GM18873 (cell line): ENCODE results near the gene HOXB9.

Source experiments
- ATAC-seq: cut with Tn5 transposase; IDR thresholded peaks from one replicate; pipeline ENCODE4 v1.9.1; 2021; ENCODE audit warnings: mild to moderate bottlenecking, moderate library complexity, moderate number of reproducible peaks; ENCODE audit not compliant: unreplicated experiment, low FRiP score

The HOXB9 gene

GRCh38 chr17:48626245-48627117 lies at the start of gene HOXB9:
Gene HOXB9 (minus strand): TSS chr17:48626358. CDS start chr17:48626269, 89 bp downstream.
- no peak for ATAC-seq

- no peak for ATAC-seq
Measured at GRCh38 chr17:48672340-48672739, 46.2 kb upstream of the HOXB9 start.

DNA sequence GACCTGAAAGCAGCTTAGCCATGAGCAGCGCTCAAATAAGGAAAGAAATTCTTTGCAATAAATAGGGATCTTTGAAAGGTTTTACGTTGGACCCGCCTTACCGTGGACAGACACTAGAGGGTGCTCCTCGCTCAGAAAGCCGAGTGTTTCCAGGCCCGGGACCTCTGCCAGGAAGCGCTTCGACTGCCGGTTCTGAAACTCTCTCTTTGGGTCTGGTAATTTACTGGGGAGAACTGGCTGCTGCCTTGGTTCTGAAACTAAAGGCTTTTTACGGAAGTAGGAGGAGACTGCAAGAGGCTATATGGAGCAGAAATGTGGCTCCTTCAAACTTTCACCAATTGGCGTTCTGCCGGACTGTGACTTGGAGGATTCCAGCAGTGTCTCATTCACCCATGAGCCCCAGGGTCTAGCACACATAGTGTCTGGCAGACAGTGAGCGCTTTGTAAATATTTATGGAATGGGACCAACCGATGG lies 45.6 kb upstream of the HOXB9 start:
- ATAC-seq: no peak

- ATAC-seq: no peak
Measured at GRCh38 chr17:48663134-48663924, 37.2 kb upstream of the HOXB9 start.

DNA sequence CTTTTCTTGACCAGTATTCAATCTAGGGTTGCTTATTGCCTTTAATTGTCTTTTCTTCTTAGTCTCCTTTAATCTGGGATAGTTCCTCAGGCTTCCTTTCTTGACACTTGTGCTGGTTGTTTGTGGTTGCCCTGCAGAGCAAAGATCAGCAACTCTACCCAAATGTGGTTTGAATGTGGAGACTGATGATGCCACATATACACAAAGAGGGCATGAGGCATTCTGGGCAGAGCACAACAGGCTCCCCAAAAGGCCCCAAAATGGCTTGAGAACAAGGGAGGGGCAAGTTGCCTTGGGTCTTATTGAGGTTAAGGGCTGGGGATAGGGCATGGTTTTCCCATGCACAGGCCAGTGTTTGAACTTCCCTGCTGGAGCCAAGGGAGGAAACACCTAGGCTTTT lies 29.8 kb upstream of the HOXB9 start:
- ATAC-seq: no peak

DNA sequence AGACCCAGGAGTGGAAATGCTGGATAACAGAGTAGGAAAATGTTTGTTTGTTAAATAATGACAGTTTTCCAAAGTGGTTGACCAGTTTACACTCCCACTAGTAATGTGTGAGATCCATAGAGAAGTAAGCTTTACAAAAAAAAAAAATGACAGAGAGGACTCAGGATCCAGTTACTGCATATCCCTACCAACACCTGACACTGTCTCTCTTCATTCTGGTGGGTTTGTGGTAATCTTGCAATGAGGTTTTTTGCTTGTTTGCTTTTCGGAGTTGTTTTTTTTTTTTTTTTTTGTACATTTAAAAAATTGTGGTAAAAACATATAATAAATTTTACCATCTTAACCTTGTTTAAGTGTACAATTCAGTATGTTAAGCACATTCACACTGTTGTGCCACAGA lies 23.6 kb upstream of the HOXB9 start:
- ATAC-seq: no peak

- no peak for ATAC-seq
Measured at GRCh38 chr17:48647963-48648245, 21.7 kb upstream of the HOXB9 start.

- no peak for ATAC-seq
Measured at GRCh38 chr17:48647103-48647962, 21.2 kb upstream of the HOXB9 start.

DNA sequence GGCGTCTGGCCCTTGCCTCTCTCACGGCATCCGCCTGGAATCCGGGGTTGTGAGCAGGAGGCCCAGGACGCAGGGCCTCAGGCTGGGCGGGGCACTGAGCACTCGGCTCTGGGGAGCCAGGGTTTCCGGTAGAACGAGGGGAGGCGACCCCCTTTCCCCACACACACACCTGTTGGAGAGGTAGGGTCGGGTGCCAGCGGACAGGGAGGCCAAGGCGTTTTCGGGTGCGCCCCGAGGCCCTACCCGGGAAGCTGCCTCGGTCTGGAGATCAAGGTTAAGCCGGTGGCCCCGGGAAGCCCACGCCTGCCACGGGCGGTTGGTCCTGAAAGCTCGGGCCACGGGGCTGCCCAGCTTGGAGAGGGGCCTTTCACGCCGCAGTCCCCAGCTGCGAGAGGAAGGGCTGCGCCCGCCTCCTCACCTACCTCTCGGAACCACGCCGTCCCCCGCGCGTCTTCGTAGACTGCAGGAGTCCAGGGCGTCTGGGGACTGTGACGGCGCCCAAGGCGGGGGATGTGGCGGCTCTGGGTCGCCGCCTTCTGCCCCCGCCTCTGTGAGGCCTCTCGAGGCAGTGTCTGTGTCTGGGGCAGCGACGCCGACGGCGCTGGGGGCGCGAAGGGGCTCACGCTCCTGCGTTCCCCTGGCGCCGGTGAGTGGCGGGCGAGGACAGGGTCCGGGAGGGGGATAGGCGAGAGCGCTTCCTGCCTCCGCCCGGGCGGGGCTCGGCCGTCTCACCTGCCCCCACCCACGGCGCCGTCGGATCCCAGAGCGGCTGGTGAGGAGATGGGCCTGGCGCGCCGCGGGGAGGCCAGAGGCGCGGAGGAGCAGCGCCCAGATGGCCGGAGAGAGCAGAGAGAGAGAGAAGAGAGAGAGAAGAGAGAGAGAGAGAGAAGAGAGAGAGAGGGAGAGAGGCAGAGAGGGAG lies 20.3 kb upstream of the HOXB9 start:
- ATAC-seq: no peak

- ATAC-seq: no peak
Measured at GRCh38 chr17:48645639-48646182, 19.6 kb upstream of the HOXB9 start.

GRCh38 chr17:48644910-48645557 lies 18.9 kb upstream of the HOXB9 start:
- no peak for ATAC-seq

DNA sequence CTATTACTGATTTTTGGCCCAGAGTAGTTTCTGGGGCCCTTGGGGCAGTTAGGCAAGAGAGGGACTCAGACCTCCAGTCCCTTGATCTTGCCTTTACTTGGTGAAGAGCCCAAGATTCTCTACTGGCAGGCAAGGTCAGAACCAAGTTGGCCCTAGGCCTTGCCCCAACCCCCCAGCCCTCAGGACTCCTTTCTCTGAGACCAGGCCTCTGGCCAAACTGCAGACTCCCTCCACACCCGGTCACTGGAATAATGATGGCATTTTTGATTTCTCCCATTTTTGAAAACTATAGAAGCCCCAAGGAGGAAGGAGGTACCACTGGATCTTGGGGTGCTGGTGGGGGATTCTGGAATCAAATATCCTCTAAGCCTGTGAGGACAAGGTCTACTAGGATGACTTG lies 18.0 kb upstream of the HOXB9 start:
- no peak for ATAC-seq

DNA sequence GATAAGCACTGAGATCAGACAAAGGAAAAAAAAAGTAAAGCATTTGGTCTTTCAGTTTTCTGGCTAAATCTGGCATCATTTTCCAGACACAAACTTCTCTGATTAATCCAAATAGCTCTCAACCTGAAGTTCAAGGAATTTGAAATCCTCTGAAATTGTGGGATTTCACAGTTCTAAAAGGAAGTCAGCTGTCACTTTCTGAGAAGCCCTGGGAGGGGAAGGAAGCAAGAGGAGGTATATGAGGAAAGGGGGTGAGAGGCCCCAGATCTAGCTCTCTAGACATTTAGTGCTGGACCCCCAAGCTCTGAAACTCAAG lies 17.5 kb upstream of the HOXB9 start:
- no peak for ATAC-seq

DNA sequence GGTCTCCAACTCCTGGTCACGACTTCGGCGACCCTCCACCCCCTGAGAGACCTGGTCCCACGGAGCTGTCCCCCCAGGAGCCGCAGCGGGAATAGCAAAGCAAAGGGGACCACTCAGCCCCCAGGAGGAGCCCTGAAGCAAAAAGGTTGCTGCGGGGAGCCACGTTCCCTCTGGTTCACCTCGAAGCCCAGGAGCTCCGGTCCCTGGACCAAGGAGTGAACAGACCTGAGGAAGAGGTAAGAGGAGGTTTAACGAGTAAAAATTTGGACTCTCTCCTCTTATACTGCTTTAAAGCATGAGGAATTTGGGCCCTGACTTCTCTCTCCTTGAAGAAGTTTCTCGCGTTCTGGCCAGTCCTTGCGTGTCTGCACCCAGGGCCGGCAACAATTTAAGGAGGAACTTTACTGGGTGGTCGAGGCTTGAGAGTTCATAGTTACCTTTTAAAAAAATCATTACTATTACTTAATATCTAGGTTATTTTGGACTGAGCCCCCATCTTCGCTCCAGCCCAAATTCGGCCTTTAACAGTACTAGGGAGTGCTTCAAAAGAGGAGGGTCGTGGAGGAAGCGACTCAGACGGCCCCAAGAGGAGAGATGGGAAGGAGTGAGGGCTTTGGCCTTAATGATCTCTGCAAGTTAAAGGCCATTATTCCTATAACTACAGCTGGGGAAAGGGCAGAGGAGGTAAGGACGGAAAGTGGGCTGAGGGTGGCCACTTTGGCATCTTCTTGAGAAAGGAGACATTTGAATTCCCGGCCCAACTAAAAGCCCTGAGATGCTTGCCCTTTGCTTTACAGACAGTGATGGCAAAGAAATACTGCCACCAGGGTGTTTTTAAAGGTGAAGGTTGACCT lies 16.9 kb upstream of the HOXB9 start:
- ATAC-seq: no peak

GRCh38 chr17:48642059-48642842 lies 16.1 kb upstream of the HOXB9 start:
- ATAC-seq: no peak

DNA sequence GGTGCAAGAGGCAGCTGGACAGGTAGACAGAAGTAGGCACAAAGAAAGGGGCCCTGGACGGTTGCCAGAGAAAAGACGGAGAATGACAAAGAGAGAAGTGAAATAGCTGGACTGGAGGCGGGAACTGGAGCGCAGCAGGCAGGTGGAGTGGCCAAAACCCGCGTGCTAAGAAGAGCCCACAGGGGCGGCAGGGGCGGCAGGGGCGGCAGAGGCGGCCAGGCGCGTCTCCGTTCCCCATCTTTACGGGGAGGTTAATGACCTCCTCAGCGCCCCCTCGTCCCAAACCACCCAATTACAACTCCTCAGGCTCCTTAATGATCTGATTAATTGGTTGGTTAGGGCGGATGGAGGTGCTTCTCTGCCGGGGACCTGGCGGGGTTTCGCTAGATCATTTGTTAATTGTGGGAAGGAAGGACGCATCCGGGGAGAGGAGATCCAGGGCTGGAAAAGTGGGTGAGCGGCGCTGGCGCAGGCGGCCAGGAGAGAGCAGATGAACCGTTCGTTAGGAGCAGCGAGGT lies 15.4 kb upstream of the HOXB9 start:
- no peak for ATAC-seq

- no peak for ATAC-seq
Measured at GRCh38 chr17:48640858-48641180, 14.7 kb upstream of the HOXB9 start.
